CMK (cell line): ENCODE measurements around the gene FKBP7.
"Not testable (repeated sequence)": the region's sequence is repeated elsewhere in the genome, so short reads cannot be mapped to it uniquely, and the experiment has no call there.

ENCODE experiments used
- DNase-seq: peaks from one replicate; pipeline ENCODE4 v3.0.0-alpha.2; 2010; ENCODE audit warnings: low read depth

The FKBP7 gene

DNA sequence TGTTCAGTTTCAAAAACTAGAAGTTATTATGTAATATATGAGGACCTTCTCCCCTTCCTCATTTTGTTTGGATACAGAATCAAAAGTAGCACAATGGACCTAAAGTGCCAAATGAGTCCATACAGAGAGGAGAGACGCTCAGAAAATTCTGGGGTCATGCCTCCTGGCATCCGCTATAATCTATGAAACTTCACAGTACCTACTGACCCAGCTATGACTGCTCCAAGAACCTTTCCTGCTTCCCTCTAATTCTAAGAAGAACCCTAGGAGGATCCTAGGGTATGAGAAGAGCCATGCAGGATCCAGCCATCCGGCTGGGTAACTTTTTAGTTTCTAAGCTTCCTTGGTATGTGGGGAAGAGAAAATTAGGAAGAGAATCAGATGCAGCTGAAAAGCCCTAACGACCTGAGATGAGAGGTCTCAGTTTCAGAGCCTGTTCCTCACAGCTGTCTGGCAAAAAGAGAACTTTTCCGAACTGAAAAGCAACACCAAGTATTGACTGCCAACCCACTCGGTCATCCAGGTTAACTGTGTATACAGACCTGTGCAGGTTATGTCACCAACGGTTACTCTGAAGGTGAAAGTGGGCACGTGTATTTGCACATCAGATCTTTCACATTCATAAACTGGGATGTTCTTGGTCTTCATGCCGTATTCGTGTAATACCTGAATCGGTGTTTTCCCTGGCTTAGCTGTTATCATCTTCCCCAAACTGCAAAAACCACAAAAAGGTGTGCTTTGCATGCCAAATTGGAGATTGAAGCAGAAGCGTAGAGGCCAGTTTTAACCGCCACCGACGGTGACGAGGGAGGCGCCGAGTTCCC is 28.5 kb downstream of the FKBP7 start:
- DNase-seq: no peak

DNA sequence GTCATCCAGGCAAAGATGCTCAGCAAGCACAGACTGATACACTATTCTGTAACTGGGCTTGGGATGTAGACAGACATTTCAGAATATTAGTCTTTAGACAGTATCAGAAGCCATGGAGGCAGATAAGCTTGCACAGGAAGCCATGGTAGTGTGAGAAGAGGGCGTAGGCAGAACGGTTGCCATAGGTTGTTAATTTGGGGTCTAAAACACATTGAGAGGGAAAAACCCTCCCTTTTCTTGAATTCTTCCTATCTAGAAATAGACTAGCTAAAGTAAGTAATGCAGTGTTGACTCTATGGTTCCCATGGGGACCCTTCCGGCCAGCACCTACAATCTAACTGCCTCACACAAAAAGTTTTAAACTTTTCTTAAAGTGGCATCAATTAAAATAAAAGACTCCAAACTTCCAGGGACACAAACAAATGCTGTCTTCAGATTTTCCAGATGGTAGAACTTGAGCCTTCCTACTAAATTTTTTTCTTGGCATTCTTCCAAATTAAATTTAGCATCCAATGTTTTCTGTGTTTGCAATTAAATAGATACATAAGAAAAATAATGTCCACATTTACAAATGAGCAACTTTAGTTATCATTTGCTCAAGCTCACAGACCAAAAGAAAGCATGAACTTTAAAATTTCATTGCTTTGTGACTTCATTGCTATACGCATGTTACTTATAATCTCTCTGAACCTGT is 29.3 kb downstream of the FKBP7 start:
- no peak for DNase-seq

DNA sequence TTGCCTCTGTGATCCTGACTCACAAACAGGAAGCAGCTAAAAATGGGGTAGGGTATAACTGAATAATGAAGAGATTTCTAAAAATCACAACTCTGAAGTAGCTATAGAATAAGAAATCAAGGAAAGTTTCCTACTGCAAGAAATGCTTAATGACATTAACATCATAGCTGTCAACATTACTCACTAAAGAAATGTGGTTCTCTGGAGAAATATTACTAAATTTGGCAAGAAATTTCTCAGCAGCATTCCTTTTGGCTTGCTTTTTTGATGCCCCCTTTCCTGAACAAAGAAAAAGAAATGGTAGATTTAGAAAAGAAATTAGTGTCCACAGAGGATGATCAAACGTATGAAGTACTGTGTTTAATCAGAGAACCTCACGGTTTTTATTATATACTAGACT is 37.0 kb downstream of the FKBP7 start:
- no peak for DNase-seq

DNA sequence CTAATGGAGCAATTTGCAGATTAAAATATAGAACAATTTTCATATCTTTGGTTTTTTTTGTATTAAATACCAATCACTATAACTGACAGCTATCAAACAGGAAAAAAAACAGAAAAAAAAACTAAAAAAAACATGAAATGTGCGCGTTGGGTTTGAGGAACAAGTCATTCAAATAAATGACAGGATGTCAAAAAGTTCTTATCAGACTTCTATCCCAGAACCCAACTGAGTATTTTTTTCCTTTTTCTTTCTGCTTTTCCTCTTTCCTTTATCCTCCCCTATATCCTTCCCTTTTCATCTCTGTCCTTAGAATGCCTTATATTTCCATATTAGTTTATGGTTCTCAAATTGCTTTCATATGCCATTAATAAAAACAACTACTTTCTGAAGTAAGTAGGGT is 41.7 kb downstream of the FKBP7 start:
- no peak for DNase-seq

DNA sequence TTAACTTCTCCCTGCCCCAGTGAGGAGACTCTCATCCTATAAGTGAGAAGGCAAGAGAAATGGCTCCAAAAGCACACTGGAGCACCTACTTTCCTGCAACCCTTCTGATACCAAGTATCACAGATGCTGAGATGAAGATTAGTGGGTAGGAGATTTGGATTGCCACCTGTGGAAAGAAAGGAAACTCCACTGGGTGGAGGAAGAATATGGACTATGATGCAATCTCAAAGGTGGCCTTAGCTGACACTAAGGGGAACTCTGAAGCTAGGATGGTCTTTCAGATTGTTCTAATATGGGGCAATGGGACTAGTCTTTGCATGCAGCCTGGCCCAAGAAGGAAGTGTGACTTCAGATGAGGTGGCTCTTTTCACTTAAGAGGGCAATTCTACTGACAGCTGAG is 49.1 kb downstream of the FKBP7 start:
- DNase-seq: no peak

DNA sequence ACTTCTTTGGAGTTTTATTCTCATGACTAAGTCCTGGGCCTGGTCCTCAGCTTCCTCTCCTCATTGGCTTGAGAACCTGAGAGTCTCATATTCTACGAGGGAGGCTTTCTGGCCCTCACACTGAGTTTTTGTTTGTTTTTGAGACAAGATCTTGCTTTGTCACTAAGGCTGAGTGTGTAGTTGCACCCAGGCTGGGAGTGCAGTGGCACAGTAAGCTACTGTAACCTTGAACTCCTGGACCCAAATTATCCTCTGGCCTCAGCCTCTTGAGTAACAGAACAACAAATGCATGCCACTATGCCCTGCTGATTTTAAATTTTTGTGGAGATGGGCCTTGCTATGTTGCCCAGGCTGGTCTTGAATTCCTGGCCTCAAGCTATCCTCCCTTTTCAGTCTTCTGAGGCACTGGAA is 50.0 kb downstream of the FKBP7 start:
- DNase-seq: no peak

DNA sequence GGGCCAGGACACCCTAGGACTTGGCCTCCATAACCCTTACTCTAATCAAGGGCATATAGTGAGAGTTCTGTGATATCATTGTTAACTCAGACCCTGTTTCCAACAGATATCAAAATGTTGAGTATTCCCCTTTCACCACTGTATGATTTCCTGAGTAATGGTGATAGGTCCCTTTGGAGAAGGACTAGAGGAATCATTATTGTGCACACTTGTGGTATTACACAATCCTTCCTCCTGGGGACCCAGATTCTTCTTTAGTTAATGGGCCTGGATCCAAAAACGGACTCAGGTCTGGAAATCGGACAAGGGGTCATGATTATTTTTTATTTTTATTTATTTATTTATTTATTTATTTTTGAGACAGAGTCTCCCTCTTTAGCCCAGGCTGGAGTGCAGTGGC is 50.9 kb downstream of the FKBP7 start:
- no peak for DNase-seq

DNA sequence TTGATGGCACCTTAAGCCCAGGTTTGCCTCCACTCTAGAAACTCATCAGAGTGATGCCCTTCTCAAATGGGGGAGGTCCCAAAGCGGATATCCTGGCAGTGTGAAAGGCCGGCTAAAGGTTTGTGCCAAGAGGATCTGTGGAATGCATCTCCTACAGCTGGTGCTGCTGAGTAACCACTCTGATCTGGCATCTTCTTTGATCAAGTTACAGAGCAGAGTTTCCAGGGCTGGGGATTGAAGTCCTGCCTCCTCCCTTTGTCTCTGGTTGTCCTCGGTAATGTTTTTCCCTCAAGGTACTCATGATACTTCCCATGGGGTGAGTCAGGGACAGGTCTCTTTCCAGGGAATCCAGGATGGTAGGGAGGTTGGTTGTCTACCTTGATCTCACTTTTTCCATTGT is 52.0 kb downstream of the FKBP7 start:
- DNase-seq: no peak

DNA sequence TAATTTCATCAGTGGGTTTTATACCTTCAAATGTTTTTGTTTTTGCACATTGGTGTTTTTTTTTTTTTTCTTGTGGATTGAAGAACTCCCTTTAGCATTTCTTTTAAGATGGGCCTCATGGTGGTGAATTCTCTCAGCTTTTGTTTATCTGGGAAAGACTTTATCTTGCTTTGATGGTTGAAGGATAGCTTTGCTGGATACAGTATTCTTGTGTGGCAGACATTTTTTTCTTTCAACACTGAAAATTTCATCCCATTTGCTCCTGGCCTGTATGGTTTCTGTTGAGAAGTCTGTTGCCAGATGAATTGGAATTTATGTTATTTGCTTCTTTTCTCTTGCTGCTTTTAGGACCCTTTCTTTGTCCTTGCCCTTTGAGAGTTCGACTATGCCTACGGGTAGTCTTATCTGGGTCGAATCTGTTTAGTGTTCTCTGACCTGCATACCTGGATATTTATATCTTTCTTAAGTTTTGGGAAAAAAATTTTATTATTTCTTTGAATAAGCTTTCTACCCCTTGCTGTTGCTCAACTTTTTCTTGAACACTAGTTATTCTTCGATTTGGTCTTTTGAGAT is 53.1 kb downstream of the FKBP7 start:
- no peak for DNase-seq

DNA sequence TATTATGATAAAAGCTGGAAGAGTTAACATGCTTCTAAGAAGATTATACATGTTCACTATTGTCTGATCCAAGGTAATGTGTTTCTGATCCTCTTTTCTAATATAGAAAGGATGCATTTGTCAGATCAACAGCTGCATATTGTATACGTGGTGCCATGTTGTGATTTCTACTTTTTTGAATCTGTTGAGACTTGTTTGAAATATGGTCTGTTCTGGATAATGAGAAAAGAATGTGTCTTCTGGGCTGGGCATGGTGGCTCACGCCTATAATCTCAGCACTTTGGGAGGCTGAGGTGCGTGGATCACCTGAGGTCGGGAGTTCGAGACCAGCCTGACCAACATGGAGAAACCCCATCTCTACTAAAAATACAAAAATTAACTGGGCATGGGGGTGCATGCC is 54.7 kb downstream of the FKBP7 start:
- not testable (repeated sequence) for DNase-seq

DNA sequence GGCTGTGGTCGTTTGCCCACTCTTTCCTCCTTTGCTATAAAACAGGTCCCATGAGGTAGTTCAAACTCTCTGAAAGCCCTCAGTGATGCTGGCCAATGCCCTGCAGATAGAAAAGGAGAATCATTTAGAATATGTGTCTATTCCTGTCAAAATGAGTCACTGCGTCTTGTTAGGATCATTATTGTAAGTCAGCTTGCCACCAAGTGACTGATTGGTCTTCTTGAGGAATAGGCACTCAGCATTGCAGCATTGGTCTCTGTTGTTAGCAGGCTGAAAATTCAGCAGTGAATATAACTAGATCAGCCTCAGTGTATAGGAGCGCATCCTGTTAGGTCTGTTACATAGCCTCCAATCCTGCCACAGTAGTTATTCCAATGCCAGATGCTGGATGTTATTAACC is 56.3 kb downstream of the FKBP7 start:
- no peak for DNase-seq

DNA sequence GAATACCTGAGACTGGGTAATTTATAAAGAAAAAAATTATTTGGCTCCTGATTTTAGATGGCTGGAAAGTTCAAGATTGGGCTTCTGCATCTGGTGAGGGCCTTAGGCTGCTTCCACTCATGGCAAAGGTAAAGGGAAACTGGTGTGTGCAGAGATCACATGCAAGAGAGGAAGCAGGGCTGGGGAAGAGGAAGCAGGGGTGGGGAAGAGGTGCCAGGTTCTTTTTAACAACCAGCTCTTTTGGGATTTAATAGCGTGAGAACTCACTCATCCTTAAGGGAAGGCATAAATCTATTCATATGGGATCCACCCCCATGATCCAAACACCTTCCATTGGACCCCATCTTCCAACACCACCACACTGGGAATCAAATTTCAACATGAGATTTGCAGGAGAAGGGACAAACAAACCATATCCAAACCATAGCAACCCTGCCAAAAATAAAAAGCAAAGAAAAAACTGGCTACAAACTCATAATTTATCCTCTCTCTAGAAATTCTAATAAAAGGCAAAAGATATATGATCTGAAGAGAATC is 57.9 kb downstream of the FKBP7 start:
- no peak for DNase-seq

DNA sequence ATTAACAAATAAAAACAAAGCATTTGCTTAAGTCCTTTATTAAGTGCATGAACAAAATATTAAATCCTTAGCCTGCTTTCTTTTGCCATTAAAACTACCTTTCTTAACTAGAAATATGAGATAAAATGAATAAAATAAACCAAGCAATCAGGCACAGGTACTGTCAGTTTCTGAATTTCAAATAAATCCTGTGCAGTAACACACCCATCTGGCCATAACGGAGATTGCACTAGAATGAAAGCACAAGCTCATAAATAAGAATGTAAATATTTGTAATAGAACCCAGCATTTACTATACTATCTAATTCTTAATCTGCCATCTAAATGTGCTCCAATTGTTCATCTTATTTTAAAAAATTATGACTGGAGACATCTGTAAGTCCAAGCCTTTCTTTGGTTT is 59.3 kb downstream of the FKBP7 start:
- no peak for DNase-seq

DNA sequence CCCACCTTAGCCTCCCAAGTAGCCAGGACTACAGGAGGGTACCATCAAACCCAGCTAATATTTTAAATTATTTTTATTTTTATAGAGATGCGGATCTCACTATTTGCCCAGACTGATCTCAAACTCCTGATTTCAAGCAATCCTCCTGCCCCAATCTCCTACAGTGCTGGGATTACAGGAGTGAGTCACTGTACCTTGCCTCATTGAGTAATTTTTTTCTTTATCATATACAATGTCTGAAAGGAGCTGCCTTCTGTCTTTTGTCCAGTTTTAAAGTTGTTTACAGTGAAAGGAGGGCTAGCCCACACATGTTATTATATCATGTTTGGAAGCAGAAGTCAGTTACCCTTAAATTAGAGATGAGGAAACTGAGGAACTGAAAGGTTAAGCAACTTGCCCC is 60.0 kb downstream of the FKBP7 start:
- no peak for DNase-seq

DNA sequence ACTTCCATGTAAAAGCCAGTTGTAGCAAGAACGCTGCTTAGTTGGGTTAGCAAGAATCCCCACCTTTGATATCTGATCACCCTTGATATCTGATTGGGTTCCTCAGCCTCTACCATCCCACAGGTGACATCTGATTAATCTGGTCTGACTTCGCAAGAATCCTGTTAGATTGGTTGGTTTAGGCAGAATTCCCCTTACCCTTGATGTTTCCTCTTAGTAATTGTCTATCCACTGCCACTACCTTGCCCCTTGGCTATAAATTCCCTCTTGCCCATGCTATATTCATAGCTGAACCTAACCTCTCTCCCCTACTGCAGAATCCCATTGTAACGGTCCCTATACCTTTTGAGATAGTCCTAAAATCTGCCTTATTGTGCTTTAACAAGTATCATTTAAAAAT is 60.5 kb downstream of the FKBP7 start:
- DNase-seq: no peak

DNA sequence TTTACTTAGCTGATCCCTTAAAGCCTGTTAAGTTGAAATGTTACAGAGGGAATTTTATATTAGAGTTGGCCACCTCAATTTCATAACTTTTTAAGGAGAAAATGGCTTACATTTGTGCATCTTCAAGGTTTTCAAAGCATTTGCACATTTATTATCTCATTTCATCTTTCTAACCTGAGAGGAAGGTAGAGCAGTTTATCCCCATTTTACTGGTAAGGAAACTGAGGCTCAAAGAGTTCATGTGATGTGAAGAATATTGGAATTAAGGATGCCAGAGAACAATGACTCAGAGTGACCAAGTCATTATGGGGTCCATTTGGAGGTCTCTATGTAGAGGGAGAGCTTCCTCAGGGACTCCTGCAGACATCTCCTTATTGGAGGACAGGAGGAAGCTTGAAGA is 62.4 kb downstream of the FKBP7 start:
- no peak for DNase-seq

DNA sequence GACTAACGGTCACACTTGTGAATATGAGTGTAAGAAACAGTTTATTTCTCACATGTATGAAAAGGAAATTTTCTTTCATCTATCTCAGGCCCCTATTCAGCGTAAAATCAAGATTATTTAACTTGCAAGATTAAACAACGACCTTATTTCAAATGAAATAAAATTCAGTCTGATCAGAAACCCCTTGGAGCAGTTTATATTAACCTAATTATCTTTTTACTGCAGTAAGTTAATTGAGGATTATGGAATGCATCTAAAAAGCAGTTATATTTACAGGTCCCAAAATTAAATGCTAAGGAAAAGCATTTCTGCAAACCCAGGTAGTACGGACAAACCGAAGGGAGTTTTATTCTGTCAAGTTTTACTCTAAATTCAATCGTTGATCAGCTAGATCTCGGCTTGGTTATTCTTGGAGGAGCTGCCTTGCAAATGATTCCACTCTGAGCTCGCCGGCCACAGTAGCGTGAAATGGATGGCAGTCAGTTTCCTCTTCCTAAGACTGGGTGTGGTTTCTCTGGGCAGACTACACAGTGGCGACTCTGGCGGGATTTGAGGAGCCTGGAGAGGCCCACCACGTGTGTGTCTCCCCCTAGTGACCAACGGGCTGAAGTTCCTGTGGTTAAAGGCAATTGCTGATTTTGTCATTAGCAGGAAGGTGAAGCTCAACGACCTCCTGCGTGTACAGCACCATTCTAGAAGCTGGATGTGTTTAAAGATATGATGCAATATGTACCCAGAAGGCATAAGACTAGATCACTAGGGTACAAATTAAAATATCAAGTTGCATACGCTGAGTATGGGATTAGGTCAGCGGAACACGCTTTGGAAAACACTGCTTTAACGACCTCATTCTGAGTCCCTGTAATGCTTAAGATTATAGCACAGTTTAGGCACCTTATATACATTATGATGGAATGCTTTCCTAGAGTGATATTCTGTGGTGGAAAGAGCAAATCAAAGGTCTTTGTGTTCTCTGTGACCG is 63.8 kb downstream of the FKBP7 start:
- peak; percentile 93 for DNase-seq
